HepG2 (cell line): ENCODE results near the gene CPB2. TPM values are rescaled to one million over a fixed set of nuclear protein-coding genes. Genes with fewer than 3 reads are reported as not detected.
A peak's percentile ranks its signal among the peaks of the same experiment; 100 is the strongest.

Experiments used
- ATAC-seq: fragments of 200-7000 bp; cut with Tn5 transposase; 3 replicates; pipeline ENCODE4 v1.9.1; 2020; ENCODE audit warnings: mild to moderate bottlenecking, moderate library complexity
- BruUV-seq: library from RNA; stranded (reverse); fragments of 400-500 nt; replicated peaks from 2 replicates; lab custom pipeline; 2021; lab: Mats Ljungman, UMichigan
- CTCF ChIA-PET: fragments of 300-600 bp; formaldehyde crosslinking; extraction: SDS; loops from one replicate; lab custom pipeline; 2021; ENCODE audit warnings: low total read pairs, inconsistent platforms, low intra/inter-chr PET ratio; lab: Yijun Ruan, JAX
- POLR2A ChIA-PET: fragments of 350-600 bp; sonication (Branson Sonifier 250); formaldehyde crosslinking; loops from one replicate; lab custom pipeline; 2020; ENCODE audit warnings: antibody characterized with exemption, inconsistent platforms; lab: Yijun Ruan, JAX
- DNase-seq: peaks from one replicate; pipeline ENCODE4 v3.0.0-alpha.2; 2015; ENCODE audit warnings: low spot score
- FAIRE-seq: peaks from 3 replicates; lab custom pipeline; 2011; peaks lifted over from hg19 to GRCh38; lab: Jason Lieb, UNC
- H2AFZ ChIP-seq: one replicate; pipeline ENCODE4 v1.6.1; 2011; ENCODE audit warnings: low read length, inconsistent platforms
- H3K27ac ChIP-seq: fragments of 300-600 bp; 3 replicates; pipeline ENCODE4 v1.8.0; 2011; ENCODE audit warnings: mixed run types, mild to moderate bottlenecking, mixed read lengths, low read length, inconsistent platforms; ENCODE audit not compliant: insufficient read depth; ENCODE audit errors: extremely low read length
- H3K27me3 ChIP-seq, 2 experiments: fragments of 200-600 bp in 1 of 2; 2 replicates in 1 of 2; 3 replicates in 1 of 2; pipeline versions ENCODE4 v1.6.0 to v1.8.0; 2011; ENCODE audit warnings: low read length in 2 of 2, mild to moderate bottlenecking in 2 of 2, moderate library complexity in 2 of 2, inconsistent platforms in 1 of 2; ENCODE audit not compliant: insufficient read depth in 2 of 2, control insufficient read depth in 1 of 2
- H3K36me3 ChIP-seq, 2 experiments: fragments of 200-600 bp in 1 of 2; replicated peaks in 1 of 2; 2 replicates in 1 of 2; 3 replicates in 1 of 2; pipeline versions ENCODE4 v1.5.1 to v1.8.0; 2011; ENCODE audit warnings: low read length in 2 of 2, inconsistent platforms in 1 of 2; ENCODE audit not compliant: insufficient read depth in 2 of 2, control insufficient read depth in 1 of 2
- H3K4me1 ChIP-seq: 2 replicates; pipeline ENCODE4 v1.5.1; 2012; ENCODE audit warnings: low read length, inconsistent platforms; ENCODE audit not compliant: insufficient read depth
- H3K4me2 ChIP-seq: 2 replicates; pipeline ENCODE4 v1.6.0; 2011; ENCODE audit warnings: low read depth, low read length, inconsistent platforms
- H3K4me3 ChIP-seq, 3 experiments: fragments of 200-600 bp in 1 of 3; sonication (generic), shearing (Covaris generic) in 1 of 3; replicated peaks in 1 of 3; 2 replicates each; pipeline ENCODE4 v1.5.1; 2011 to 2016; ENCODE audit warnings: low read length in 3 of 3, inconsistent platforms in 2 of 3, low read depth in 2 of 3, mild to moderate bottlenecking in 2 of 3, control low read depth in 1 of 3, mixed read lengths in 1 of 3; ENCODE audit not compliant: insufficient read depth in 1 of 3
- H3K79me2 ChIP-seq: one replicate; pipeline ENCODE4 v1.6.1; 2011; ENCODE audit warnings: low read length, inconsistent platforms; ENCODE audit not compliant: insufficient read depth
- H3K9ac ChIP-seq: 2 replicates; pipeline ENCODE4 v1.6.0; 2011; ENCODE audit warnings: mild to moderate bottlenecking, low read depth, low read length, inconsistent platforms; ENCODE audit not compliant: insufficient read depth
- H3K9me3 ChIP-seq: 2 replicates; pipeline ENCODE4 v1.5.1; 2012; ENCODE audit warnings: mild to moderate bottlenecking, low read length
- H4K20me1 ChIP-seq: 2 replicates; pipeline ENCODE4 v1.6.0; 2011; ENCODE audit warnings: inconsistent platforms, mild to moderate bottlenecking, low read length, moderate library complexity; ENCODE audit not compliant: insufficient read depth
- ATF5 ChIP-seq: sonication (generic); formaldehyde crosslinking; IDR thresholded peaks from 2 replicates; pipeline ENCODE4 v1.4.0; 2020; ENCODE audit warnings: mild to moderate bottlenecking, low read depth, missing genetic modification reagents
- ATF6 ChIP-seq: sonication (generic); formaldehyde crosslinking; conservative IDR thresholded peaks from 2 replicates; pipeline ENCODE4 v1.4.0; 2020; ENCODE audit warnings: missing genetic modification reagents
- BCL6 ChIP-seq: IDR thresholded peaks from 2 replicates; pipeline ENCODE4 v1.6.1; 2016; ENCODE audit warnings: missing genetic modification reagents, missing compliant biosample characterization
- CERS6 ChIP-seq: sonication (generic); formaldehyde crosslinking; IDR thresholded peaks from 2 replicates; pipeline ENCODE4 v1.5.0; 2020; ENCODE audit warnings: missing genetic modification reagents
- IRF9 ChIP-seq: sonication (generic); formaldehyde crosslinking; IDR thresholded peaks from 2 replicates; pipeline ENCODE4 v1.8.0; 2022; ENCODE audit warnings: missing genetic modification reagents, mild to moderate bottlenecking, borderline replicate concordance
- ISL2 ChIP-seq: sonication (generic); formaldehyde crosslinking; IDR thresholded peaks from 2 replicates; pipeline ENCODE4 v1.5.0; 2020; ENCODE audit warnings: missing genetic modification reagents
- MYNN ChIP-seq: sonication (generic); formaldehyde crosslinking; IDR thresholded peaks from 2 replicates; pipeline ENCODE4 v1.4.0; 2020; ENCODE audit warnings: mild to moderate bottlenecking, low read depth, missing genetic modification reagents
- PPARG ChIP-seq: conservative IDR thresholded peaks from 2 replicates; pipeline ENCODE4 v1.6.1; 2016; ENCODE audit warnings: missing biosample characterization, missing genetic modification reagents
- PRDM10 ChIP-seq: sonication (generic); formaldehyde crosslinking; IDR thresholded peaks from 2 replicates; pipeline ENCODE4 v1.4.0; 2020; ENCODE audit warnings: low read depth, missing genetic modification reagents
- ZBTB34 ChIP-seq: sonication (generic); formaldehyde crosslinking; IDR thresholded peaks from 2 replicates; pipeline ENCODE4 v1.8.0; 2022; ENCODE audit warnings: mild to moderate bottlenecking, missing genetic modification reagents
- ZNF138 ChIP-seq: sonication (generic); formaldehyde crosslinking; IDR thresholded peaks from 2 replicates; pipeline ENCODE4 v1.5.0; 2020; ENCODE audit warnings: mild to moderate bottlenecking, low read depth, missing genetic modification reagents
- WGBS: methylation state at CpG from one replicate; pipeline ENCODE4 v1.1.6; 2017; ENCODE audit warnings: low lambda C conversion rate; 5-methylcytosine and 5-hydroxymethylcytosine counted together
- in situ Hi-C: cut with HindIII; loops from 2 replicates; pipeline ENCODE4 v1.10.0; 2017; ENCODE audit warnings: low pct_unique_long_range_greater_than_20kb; ENCODE audit not compliant: extremely low pct_ligation_motif_present
- intact Hi-C: fragments of 100-400 bp; cut with micrococcal nuclease; formaldehyde crosslinking; loops from one replicate; pipeline ENCODE4 v1.10.0; 2022; ENCODE audit not compliant: unreplicated experiment
- polyA plus RNA-seq, 8 experiments: library from polyadenylated mRNA; depleted of rRNA in 3 of 8; stranded (reverse) in 7 of 8; unstranded in 1 of 8; fragments of >200 nt; fragmentation: Illumina TruSeq in 4 of 8; extraction: Trizol in 4 of 8; gene quantifications; 2 replicates each; pipeline versions ENCODE4 v1.2.1 to v1.2.3, GENCODE V29; 2011 to 2016; ENCODE audit warnings: low read depth in 4 of 8, missing spikeins in 1 of 8, mixed read lengths in 1 of 8; ENCODE audit not compliant: insufficient read depth in 1 of 8
- total RNA-seq, 5 experiments: library from RNA; depleted of rRNA; stranded (reverse); fragments of >200 nt; fragmentation: Illumina TruSeq; extraction: Trizol; gene quantifications; 2 replicates each; pipeline ENCODE4 v1.2.3, GENCODE V29; 2016; ENCODE audit warnings: low read depth in 1 of 5

CPB2 gene
- total and polyA plus RNA-seq, 2 of the 13 experiments (the other 11 are each of a cell fraction or from before 2014, with no cell fraction given), result 125 to 140 TPM

- H2AFZ ChIP-seq, result peak within 1 kb of the TSS; percentile 48
- WGBS, result 6% methylated on average over 47 of the region's 57 CpGs
- no peaks in the 10 kb centered on the region for H3K9me3 ChIP-seq
- BruUV-seq, result no TSS peak
- ChIA-PET POLR2A (interaction anchor here (1.1 to 1.5 kb wide), 2 partner anchors 15 to 52 kb away, joined by 4 to 6 read pairs; partner anchors contain the start of gene CPB2), CTCF (no interaction called here)
- peaks cover 10% of the 10 kb centered on the region for H4K20me1 ChIP-seq
- FAIRE-seq, result peak; percentile 80
- H3K4me1 ChIP-seq, result peaks cover 31% of the 10 kb centered on the region
- H3K9ac ChIP-seq, result peak within 1 kb of the TSS; percentile 88
- H3K27me3 ChIP-seq, result no peaks in the 10 kb centered on the region; a peak in 1 of 5 replicates
- H3K4me3 ChIP-seq, result peak within 1 kb of the TSS; percentile 84 to 99 (median 87)
- H3K79me2 ChIP-seq, result peaks cover 47% of the 10 kb centered on the region
- peak; percentile 94 for DNase-seq
- ATAC-seq, result peak; percentile 100
- H3K4me2 ChIP-seq, result peak within 1 kb of the TSS; percentile 85
- in situ Hi-C loops (no loop called here), intact Hi-C loops (loop anchor here (5.0 kb wide), 2 partner anchors 55 to 75 kb away; partner anchors contain the start of gene CPB2)
- H3K36me3 ChIP-seq, result peaks cover 4 to 9% of the 10 kb centered on the region in 2 experiments; a peak in 4 of 5 replicates
- H3K27ac ChIP-seq, result peak within 1 kb of the TSS; percentile 87
- TF ChIP-seq ATF6 (no peak), IRF9 (no peak), BCL6 (CRISPR knock-in tag) (0 out of 2 replicates have a peak, but pooled peaks have one; percentile 33), MYNN (CRISPR knock-in tag) (no peak), ZBTB34 (CRISPR knock-in tag) (no peak), CERS6 (CRISPR knock-in tag) (no peak), ZNF138 (CRISPR knock-in tag) (no peak), PRDM10 (CRISPR knock-in tag) (0 out of 2 replicates have a peak, but pooled peaks have one; percentile 36), PPARG (no peak), ATF5 (CRISPR knock-in tag) (peak; percentile 86; the same call in 1 of the 2 replicates), ISL2 (CRISPR knock-in tag) (peak; percentile 69)
Observed at GRCh38 chr13:46052319-46053161, 52.3 kb downstream of the CPB2 start, which contains the start of gene ZC3H13. Gene ZC3H13 (minus strand): TSS chr13:46052746. CDS start chr13:46045507, 7,239 bp downstream.
